Measurements from ENCODE around the gene MYO1B.

DNA sequence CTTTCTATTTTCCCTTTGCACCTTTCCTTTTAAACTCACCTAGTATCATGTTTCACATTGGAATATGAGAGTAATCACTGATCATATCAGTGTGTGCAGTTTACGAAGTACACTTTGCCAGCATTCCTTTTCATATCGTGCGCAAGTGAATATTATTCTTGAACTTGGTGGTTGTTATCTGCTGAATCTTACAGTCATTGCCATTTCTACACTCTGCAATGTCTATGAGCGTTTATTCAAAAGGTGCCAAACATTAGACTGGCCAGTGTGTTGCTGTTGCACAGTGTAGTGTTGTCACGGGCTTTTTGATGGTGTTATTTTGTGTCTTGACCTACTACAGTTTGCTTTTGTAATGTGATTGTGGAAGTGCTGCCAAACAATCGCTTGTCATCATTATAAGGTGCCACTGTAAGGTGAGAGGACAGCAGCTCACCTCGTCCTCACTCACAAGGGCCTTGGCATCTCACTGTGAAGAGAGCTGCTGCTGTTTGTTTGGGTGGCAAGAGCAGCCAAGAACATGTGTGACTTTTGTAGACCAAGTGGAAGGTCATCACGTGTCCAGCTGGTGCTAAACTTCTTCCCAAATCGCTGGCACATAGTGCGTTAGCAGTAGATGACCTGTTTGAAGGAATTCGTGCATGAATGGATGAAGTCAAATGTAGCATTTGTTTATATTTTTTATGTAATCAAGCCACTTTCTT lies 113.3 kb downstream of the MYO1B start:
- TF ChIP-seq, protein P1, sequence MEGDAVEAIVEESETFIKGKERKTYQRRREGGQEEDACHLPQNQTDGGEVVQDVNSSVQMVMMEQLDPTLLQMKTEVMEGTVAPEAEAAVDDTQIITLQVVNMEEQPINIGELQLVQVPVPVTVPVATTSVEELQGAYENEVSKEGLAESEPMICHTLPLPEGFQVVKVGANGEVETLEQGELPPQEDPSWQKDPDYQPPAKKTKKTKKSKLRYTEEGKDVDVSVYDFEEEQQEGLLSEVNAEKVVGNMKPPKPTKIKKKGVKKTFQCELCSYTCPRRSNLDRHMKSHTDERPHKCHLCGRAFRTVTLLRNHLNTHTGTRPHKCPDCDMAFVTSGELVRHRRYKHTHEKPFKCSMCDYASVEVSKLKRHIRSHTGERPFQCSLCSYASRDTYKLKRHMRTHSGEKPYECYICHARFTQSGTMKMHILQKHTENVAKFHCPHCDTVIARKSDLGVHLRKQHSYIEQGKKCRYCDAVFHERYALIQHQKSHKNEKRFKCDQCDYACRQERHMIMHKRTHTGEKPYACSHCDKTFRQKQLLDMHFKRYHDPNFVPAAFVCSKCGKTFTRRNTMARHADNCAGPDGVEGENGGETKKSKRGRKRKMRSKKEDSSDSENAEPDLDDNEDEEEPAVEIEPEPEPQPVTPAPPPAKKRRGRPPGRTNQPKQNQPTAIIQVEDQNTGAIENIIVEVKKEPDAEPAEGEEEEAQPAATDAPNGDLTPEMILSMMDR (IDR thresholded peaks at IDR 0.05; ENCODE audit: low read length), result no peak
- TF ChIP-seq EZH2 (IDR thresholded peaks at IDR 0.05; ENCODE audit: borderline replicate concordance, low read length), result no peak
